T-helper 1 cell treated with Interleukin-12 subunit alpha and Interleukin-12 subunit beta and Interleukin-4 antibody, amounts not matched to agents 30 μg/mL and 1 μg/mL, for 36 hours (primary cell): ENCODE data around the gene DKK3.
"Not testable (repeated sequence)": the region's sequence is repeated elsewhere in the genome, so short reads cannot be mapped to it uniquely, and the experiment has no call there.

Source experiments
- H3K27ac Mint-ChIP-seq: one replicate; pipeline ENCODE4 v1.8.0; 2021; ENCODE audit warnings: mild to moderate bottlenecking, mixed read lengths
- H3K27me3 Mint-ChIP-seq: one replicate; pipeline ENCODE4 v1.8.0; 2021; ENCODE audit warnings: low read depth, mixed read lengths
- H3K36me3 Mint-ChIP-seq: one replicate; pipeline ENCODE4 v1.8.0; 2021; ENCODE audit warnings: low read depth, mixed read lengths
- H3K4me1 Mint-ChIP-seq: one replicate; pipeline ENCODE4 v1.8.0; 2021; ENCODE audit warnings: low read depth, mixed read lengths
- H3K4me3 Mint-ChIP-seq: one replicate; pipeline ENCODE4 v1.8.0; 2021; ENCODE audit warnings: mild to moderate bottlenecking, moderate library complexity, mixed read lengths
- H3K9me3 Mint-ChIP-seq: one replicate; pipeline ENCODE4 v1.8.0; 2021; ENCODE audit warnings: mixed read lengths

Gene DKK3

GRCh38 chr11:12043959-12044791 is 35.7 kb upstream of the DKK3 start:
- peaks cover 5% of the 10 kb centered on the region for H3K27me3 Mint-ChIP-seq
- H3K4me3 Mint-ChIP-seq: no peak overlapping the region
- peaks cover 13% of the 10 kb centered on the region for H3K4me1 Mint-ChIP-seq
- H3K27ac Mint-ChIP-seq: no peak overlapping the region
- no peaks in the 10 kb centered on the region for H3K9me3 Mint-ChIP-seq
- H3K36me3 Mint-ChIP-seq: no peaks in the 10 kb centered on the region

- H3K4me3 Mint-ChIP-seq: no peak overlapping the region
Measured at GRCh38 chr11:12043221-12043620, 34.8 kb upstream of the DKK3 start.

GRCh38 chr11:12042215-12042676 is 33.8 kb upstream of the DKK3 start:
- Mint-ChIP-seq H3K27me3 (peaks cover 16% of the 10 kb centered on the region), H3K36me3 (no peaks in the 10 kb centered on the region), H3K9me3 (no peaks in the 10 kb centered on the region), H3K27ac (no peak overlapping the region), H3K4me3 (no peak overlapping the region), H3K4me1 (peaks cover 4% of the 10 kb centered on the region)

More at GRCh38 chr11:12043221-12043620, 34.8 kb upstream of the DKK3 start:
- Mint-ChIP-seq H3K27me3 (peaks cover 7% of the 10 kb centered on the region), H3K27ac (no peak overlapping the region), H3K36me3 (no peaks in the 10 kb centered on the region), H3K9me3 (no peaks in the 10 kb centered on the region), H3K4me1 (peaks cover 10% of the 10 kb centered on the region)

- H3K27ac Mint-ChIP-seq, H3K36me3 Mint-ChIP-seq, H3K4me1 Mint-ChIP-seq, H3K9me3 Mint-ChIP-seq, H3K4me3 Mint-ChIP-seq: not testable (repeated sequence)
- H3K27me3 Mint-ChIP-seq: peaks cover 31% of the 10 kb centered on the region
Measured at GRCh38 chr11:12040719-12041118, 32.3 kb upstream of the DKK3 start.

- H3K4me3 Mint-ChIP-seq: no peak overlapping the region
- H3K4me1 Mint-ChIP-seq: no peaks in the 10 kb centered on the region
- peaks cover 59% of the 10 kb centered on the region for H3K27me3 Mint-ChIP-seq
- no peak overlapping the region for H3K27ac Mint-ChIP-seq
- no peaks in the 10 kb centered on the region for H3K36me3 Mint-ChIP-seq
- H3K9me3 Mint-ChIP-seq: no peaks in the 10 kb centered on the region
Measured at GRCh38 chr11:12032968-12033367, 24.5 kb upstream of the DKK3 start.

- H3K9me3 Mint-ChIP-seq: no peaks in the 10 kb centered on the region
Measured at GRCh38 chr11:12031856-12032544, 23.6 kb upstream of the DKK3 start.

GRCh38 chr11:12029738-12030363 is 21.4 kb upstream of the DKK3 start:
- H3K9me3 Mint-ChIP-seq: no peaks in the 10 kb centered on the region
- H3K27me3 Mint-ChIP-seq: peaks cover 35% of the 10 kb centered on the region
- no peak overlapping the region for H3K27ac Mint-ChIP-seq
- peaks cover 1% of the 10 kb centered on the region for H3K4me1 Mint-ChIP-seq
- no peak overlapping the region for H3K4me3 Mint-ChIP-seq
- no peaks in the 10 kb centered on the region for H3K36me3 Mint-ChIP-seq

More at GRCh38 chr11:12031856-12032544, 23.6 kb upstream of the DKK3 start:
- Mint-ChIP-seq H3K36me3 (no peaks in the 10 kb centered on the region), H3K27me3 (peaks cover 50% of the 10 kb centered on the region), H3K4me3 (no peak overlapping the region), H3K4me1 (no peaks in the 10 kb centered on the region), H3K27ac (no peak overlapping the region)

GRCh38 chr11:12029119-12029518 is 20.7 kb upstream of the DKK3 start:
- H3K4me3 Mint-ChIP-seq: no peak overlapping the region
- no peak overlapping the region for H3K27ac Mint-ChIP-seq
- no peaks in the 10 kb centered on the region for H3K36me3 Mint-ChIP-seq
- no peaks in the 10 kb centered on the region for H3K9me3 Mint-ChIP-seq
- peaks cover 32% of the 10 kb centered on the region for H3K27me3 Mint-ChIP-seq
- H3K4me1 Mint-ChIP-seq: peaks cover 1% of the 10 kb centered on the region

- H3K4me3 Mint-ChIP-seq: no peak overlapping the region
Measured at GRCh38 chr11:12028303-12028702, 19.9 kb upstream of the DKK3 start.

GRCh38 chr11:12026331-12027211 is 18.1 kb upstream of the DKK3 start:
- Mint-ChIP-seq H3K27ac (no peak overlapping the region), H3K4me1 (peaks cover 1% of the 10 kb centered on the region), H3K36me3 (no peaks in the 10 kb centered on the region), H3K4me3 (no peak overlapping the region), H3K27me3 (peaks cover 35% of the 10 kb centered on the region), H3K9me3 (peaks cover 6% of the 10 kb centered on the region)

More at GRCh38 chr11:12028303-12028702, 19.9 kb upstream of the DKK3 start:
- Mint-ChIP-seq H3K27ac (no peak overlapping the region), H3K27me3 (peaks cover 24% of the 10 kb centered on the region), H3K9me3 (no peaks in the 10 kb centered on the region), H3K36me3 (no peaks in the 10 kb centered on the region), H3K4me1 (peaks cover 1% of the 10 kb centered on the region)

GRCh38 chr11:12024254-12024926 is 16.0 kb upstream of the DKK3 start:
- Mint-ChIP-seq H3K27me3 (peaks cover 38% of the 10 kb centered on the region), H3K27ac (no peak overlapping the region), H3K4me1 (peaks cover 1% of the 10 kb centered on the region), H3K9me3 (peaks cover 6% of the 10 kb centered on the region), H3K4me3 (no peak overlapping the region), H3K36me3 (no peaks in the 10 kb centered on the region)

- Mint-ChIP-seq H3K36me3 (no peaks in the 10 kb centered on the region), H3K27me3 (peaks cover 39% of the 10 kb centered on the region), H3K4me1 (peaks cover 1% of the 10 kb centered on the region), H3K27ac (no peak overlapping the region), H3K4me3 (no peak overlapping the region), H3K9me3 (peaks cover 6% of the 10 kb centered on the region)
Measured at GRCh38 chr11:12023015-12023414, 14.6 kb upstream of the DKK3 start.

- no peaks in the 10 kb centered on the region for H3K4me1 Mint-ChIP-seq
- no peak overlapping the region for H3K4me3 Mint-ChIP-seq
- no peak overlapping the region for H3K27ac Mint-ChIP-seq
- H3K36me3 Mint-ChIP-seq: no peaks in the 10 kb centered on the region
- peaks cover 48% of the 10 kb centered on the region for H3K27me3 Mint-ChIP-seq
- peaks cover 6% of the 10 kb centered on the region for H3K9me3 Mint-ChIP-seq
Measured at GRCh38 chr11:12020546-12020945, 12.1 kb upstream of the DKK3 start.
